ENCODE data around the gene KCNJ9.

KCNJ9 gene

GRCh38 chr1:160137216-160137862, 56.0 kb downstream of the KCNJ9 start:
- Histone ChIP-seq H3K9ac (ENCODE audit: low read depth, low read length, poor library complexity, severe bottlenecking) (no peak overlapping the region), H3K4me2 (ENCODE audit: low read depth, low read length, poor library complexity, severe bottlenecking) (no peak overlapping the region), H3K9me2 (replicated peaks; ENCODE audit: low read depth, low read length) (no peaks in the 10 kb centered on the region), H3F3A (ENCODE audit: low read depth) (no peaks in the 10 kb centered on the region), H3K4me3 (ENCODE audit: low read length, poor library complexity, severe bottlenecking) (no peak overlapping the region), H4K20me1 (ENCODE audit: insufficient read depth, low read length, poor library complexity, severe bottlenecking) (no peaks in the 10 kb centered on the region), H3K36me3 (ENCODE audit: insufficient read depth, low read length) (no peaks in the 10 kb centered on the region), H3K79me2 (ENCODE audit: insufficient read depth, low read length) (no peaks in the 10 kb centered on the region), H3K9me3 (ENCODE audit: insufficient read depth, low read depth, low read length) (no peaks in the 10 kb centered on the region), H3K27me3 (ENCODE audit: insufficient read depth, low read length, poor library complexity, severe bottlenecking) (no peaks in the 10 kb centered on the region), H2AFZ (ENCODE audit: low read length) (no peak overlapping the region), H3K4me1 (ENCODE audit: insufficient read depth, low read length, poor library complexity, severe bottlenecking) (no peaks in the 10 kb centered on the region)
- no peak for TF ChIP-seq EZH2phosphoT487 (IDR thresholded peaks at IDR 0.05; ENCODE audit: borderline replicate concordance)
- TF ChIP-seq CTCF (conservative IDR thresholded peaks at IDR 0.05; ENCODE audit: low read length), result no peak

GRCh38 chr1:160139840-160140239, 58.5 kb downstream of the KCNJ9 start:
- H3K9me3 ChIP-seq (ENCODE audit: insufficient read depth, low read depth, low read length), result no peaks in the 10 kb centered on the region
- H3K9me2 ChIP-seq (replicated peaks; ENCODE audit: low read depth, low read length), result no peaks in the 10 kb centered on the region
- H3K79me2 ChIP-seq (ENCODE audit: insufficient read depth, low read length), result no peaks in the 10 kb centered on the region
- H3K4me2 ChIP-seq (ENCODE audit: low read depth, low read length, poor library complexity, severe bottlenecking), result no peak overlapping the region
- no peak overlapping the region for H2AFZ ChIP-seq (ENCODE audit: low read length)
- H3K36me3 ChIP-seq (ENCODE audit: insufficient read depth, low read length), result no peaks in the 10 kb centered on the region
- no peak overlapping the region for H3K9ac ChIP-seq (ENCODE audit: low read depth, low read length, poor library complexity, severe bottlenecking)
- no peaks in the 10 kb centered on the region for H4K20me1 ChIP-seq (ENCODE audit: insufficient read depth, low read length, poor library complexity, severe bottlenecking)
- TF ChIP-seq CTCF (conservative IDR thresholded peaks at IDR 0.05; ENCODE audit: low read length) (no peak), EZH2phosphoT487 (IDR thresholded peaks at IDR 0.05; ENCODE audit: borderline replicate concordance) (no peak)
- no peaks in the 10 kb centered on the region for H3K4me1 ChIP-seq (ENCODE audit: insufficient read depth, low read length, poor library complexity, severe bottlenecking)
- H3K27me3 ChIP-seq (ENCODE audit: insufficient read depth, low read length, poor library complexity, severe bottlenecking), result no peaks in the 10 kb centered on the region
- H3K4me3 ChIP-seq (ENCODE audit: low read length, poor library complexity, severe bottlenecking), result no peak overlapping the region
- H3F3A ChIP-seq (ENCODE audit: low read depth), result no peaks in the 10 kb centered on the region
